Calu3 (cell line): ENCODE results near the gene BBS10. TPM values are rescaled to one million over a fixed set of nuclear protein-coding genes. Genes with fewer than 3 reads are reported as not detected.

Source experiments
- BruUV-seq: library from RNA; stranded (reverse); fragments of 400-500 nt; replicated peaks from 2 replicates; lab custom pipeline; 2021; lab: Mats Ljungman, UMichigan
- CTCF ChIA-PET: fragments of 300-600 bp; sonication (Branson Sonifier 250); formaldehyde crosslinking; loops from one replicate; lab custom pipeline; 2022; ENCODE audit warnings: antibody characterized with exemption; lab: Charles Lee
- DNase-seq: peaks from one replicate; pipeline ENCODE4 v3.0.0; 2022
- H3K27ac Mint-ChIP-seq: one replicate; pipeline ENCODE4 v1.8.0; 2022; ENCODE audit warnings: mixed read lengths; ENCODE audit not compliant: unreplicated experiment
- H3K27me3 Mint-ChIP-seq: one replicate; pipeline ENCODE4 v1.8.0; 2022; ENCODE audit warnings: mixed read lengths; ENCODE audit not compliant: unreplicated experiment
- H3K36me3 Mint-ChIP-seq: one replicate; pipeline ENCODE4 v1.8.0; 2022; ENCODE audit warnings: mild to moderate bottlenecking, moderate library complexity, mixed read lengths; ENCODE audit not compliant: insufficient read depth, unreplicated experiment
- H3K4me1 Mint-ChIP-seq: one replicate; pipeline ENCODE4 v1.8.0; 2022; ENCODE audit warnings: mild to moderate bottlenecking, low read depth, mixed read lengths; ENCODE audit not compliant: unreplicated experiment
- H3K4me3 Mint-ChIP-seq: one replicate; pipeline ENCODE4 v1.8.0; 2022; ENCODE audit warnings: mild to moderate bottlenecking, low read depth, moderate library complexity, mixed read lengths; ENCODE audit not compliant: unreplicated experiment
- H3K9me3 Mint-ChIP-seq: one replicate; pipeline ENCODE4 v1.8.0; 2022; ENCODE audit warnings: low read depth, mixed read lengths; ENCODE audit not compliant: unreplicated experiment
- intact Hi-C: fragments of 100-400 bp; cut with micrococcal nuclease; formaldehyde crosslinking; loops from one replicate; pipeline ENCODE4 v1.10.0; 2022; ENCODE audit not compliant: unreplicated experiment
- total RNA-seq: library from RNA; stranded (reverse); gene quantifications from 2 replicates; pipeline ENCODE4 v1.2.3, GENCODE V29; 2022
- TF ChIP-seq, protein P1 (sequence below): fragments of 200-600 bp; IDR thresholded peaks from one replicate; pipeline ENCODE4 v1.8.0; 2022; ENCODE audit warnings: antibody characterized with exemption; ENCODE audit not compliant: unreplicated experiment

BBS10 gene
- total RNA-seq, 1 experiment from 2014 or later, result 11.7 TPM

DNA sequence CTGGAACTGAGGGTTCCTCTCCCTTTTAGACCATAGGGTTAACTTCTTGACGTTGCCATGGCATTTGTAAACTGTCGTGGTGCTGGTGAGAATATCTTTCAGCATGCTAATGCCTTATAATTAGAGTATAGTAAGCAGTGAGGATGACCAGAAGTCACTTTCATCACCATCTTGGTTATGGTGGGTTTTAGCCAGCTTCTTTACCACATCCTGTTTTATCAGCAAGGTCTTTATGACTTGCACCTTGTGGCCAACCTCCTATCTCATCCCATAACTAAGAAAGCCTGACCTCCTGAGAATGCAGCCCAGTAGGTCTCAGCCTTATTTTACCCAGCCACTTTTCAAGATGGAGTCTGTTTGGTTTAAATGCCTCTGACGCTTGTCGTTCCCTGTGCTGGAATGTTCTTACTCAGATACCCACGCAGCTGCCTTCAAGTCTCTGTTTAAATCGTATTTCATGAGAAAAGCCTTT is 44.2 kb downstream of the BBS10 start:
- Mint-ChIP-seq H3K36me3 (no peaks in the 10 kb centered on the region), H3K4me1 (peaks cover 9% of the 10 kb centered on the region), H3K4me3 (no peak overlapping the region), H3K27me3 (no peaks in the 10 kb centered on the region), H3K27ac (no peak overlapping the region), H3K9me3 (peaks cover 4% of the 10 kb centered on the region)
- no peak for DNase-seq
- BruUV-seq, result no TSS peak
- CTCF ChIA-PET, result no interaction called here
- TF ChIP-seq, protein P1, sequence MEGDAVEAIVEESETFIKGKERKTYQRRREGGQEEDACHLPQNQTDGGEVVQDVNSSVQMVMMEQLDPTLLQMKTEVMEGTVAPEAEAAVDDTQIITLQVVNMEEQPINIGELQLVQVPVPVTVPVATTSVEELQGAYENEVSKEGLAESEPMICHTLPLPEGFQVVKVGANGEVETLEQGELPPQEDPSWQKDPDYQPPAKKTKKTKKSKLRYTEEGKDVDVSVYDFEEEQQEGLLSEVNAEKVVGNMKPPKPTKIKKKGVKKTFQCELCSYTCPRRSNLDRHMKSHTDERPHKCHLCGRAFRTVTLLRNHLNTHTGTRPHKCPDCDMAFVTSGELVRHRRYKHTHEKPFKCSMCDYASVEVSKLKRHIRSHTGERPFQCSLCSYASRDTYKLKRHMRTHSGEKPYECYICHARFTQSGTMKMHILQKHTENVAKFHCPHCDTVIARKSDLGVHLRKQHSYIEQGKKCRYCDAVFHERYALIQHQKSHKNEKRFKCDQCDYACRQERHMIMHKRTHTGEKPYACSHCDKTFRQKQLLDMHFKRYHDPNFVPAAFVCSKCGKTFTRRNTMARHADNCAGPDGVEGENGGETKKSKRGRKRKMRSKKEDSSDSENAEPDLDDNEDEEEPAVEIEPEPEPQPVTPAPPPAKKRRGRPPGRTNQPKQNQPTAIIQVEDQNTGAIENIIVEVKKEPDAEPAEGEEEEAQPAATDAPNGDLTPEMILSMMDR, result no peak
- intact Hi-C loops, result no loop called here

DNA sequence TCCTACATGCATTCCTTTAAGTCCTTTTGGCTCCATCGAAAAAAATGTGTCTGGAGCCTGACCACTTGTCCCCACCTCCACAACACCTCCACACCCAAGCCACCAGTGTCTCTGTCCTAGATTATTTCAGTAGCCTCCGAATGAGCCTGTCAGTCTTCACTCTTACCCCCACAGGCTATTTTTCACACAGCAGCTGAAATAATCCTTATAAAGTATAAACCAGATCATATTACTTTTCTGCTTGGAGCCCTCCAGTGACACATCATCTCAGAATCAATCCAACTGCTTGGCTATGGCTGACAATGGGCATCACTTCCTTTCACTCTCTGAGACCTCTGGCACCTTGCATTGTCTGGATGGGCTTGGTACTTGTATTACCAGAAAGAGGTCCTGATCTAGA is 44.9 kb downstream of the BBS10 start:
- intact Hi-C loops, result no loop called here
- Mint-ChIP-seq H3K27ac (no peak overlapping the region), H3K4me3 (no peak overlapping the region), H3K4me1 (peaks cover 9% of the 10 kb centered on the region), H3K9me3 (peaks cover 4% of the 10 kb centered on the region), H3K27me3 (no peaks in the 10 kb centered on the region), H3K36me3 (no peaks in the 10 kb centered on the region)
- TF ChIP-seq, protein P1, result no peak
- DNase-seq, result no peak
- CTCF ChIA-PET, result no interaction called here
- no TSS peak for BruUV-seq

DNA sequence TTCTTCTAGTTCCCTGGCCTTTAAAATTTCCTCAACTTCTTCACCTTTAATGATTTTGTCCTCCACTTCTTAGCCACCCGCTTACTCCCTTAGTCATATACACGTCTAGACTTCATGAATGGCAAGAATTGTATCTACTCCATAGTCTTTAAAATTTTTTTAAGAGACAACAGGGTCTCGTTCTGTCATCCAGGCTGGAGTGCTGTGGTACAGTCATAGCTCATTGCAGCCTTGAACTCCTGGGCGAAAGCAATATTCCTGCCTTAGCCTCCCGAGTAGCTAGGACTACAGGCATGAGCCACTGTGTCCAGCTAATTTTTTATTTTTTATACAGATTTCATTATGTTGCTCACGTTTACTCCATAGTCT is 47.9 kb downstream of the BBS10 start:
- no peak overlapping the region for H3K4me3 Mint-ChIP-seq
- TF ChIP-seq, protein P1, result no peak
- DNase-seq, result no peak
- peaks cover 4% of the 10 kb centered on the region for H3K9me3 Mint-ChIP-seq
- H3K36me3 Mint-ChIP-seq, result no peaks in the 10 kb centered on the region
- H3K27me3 Mint-ChIP-seq, result no peaks in the 10 kb centered on the region
- H3K4me1 Mint-ChIP-seq, result peaks cover 9% of the 10 kb centered on the region
- BruUV-seq, result no TSS peak
- H3K27ac Mint-ChIP-seq, result no peak overlapping the region
- CTCF ChIA-PET, result no interaction called here
- intact Hi-C loops, result no loop called here

DNA sequence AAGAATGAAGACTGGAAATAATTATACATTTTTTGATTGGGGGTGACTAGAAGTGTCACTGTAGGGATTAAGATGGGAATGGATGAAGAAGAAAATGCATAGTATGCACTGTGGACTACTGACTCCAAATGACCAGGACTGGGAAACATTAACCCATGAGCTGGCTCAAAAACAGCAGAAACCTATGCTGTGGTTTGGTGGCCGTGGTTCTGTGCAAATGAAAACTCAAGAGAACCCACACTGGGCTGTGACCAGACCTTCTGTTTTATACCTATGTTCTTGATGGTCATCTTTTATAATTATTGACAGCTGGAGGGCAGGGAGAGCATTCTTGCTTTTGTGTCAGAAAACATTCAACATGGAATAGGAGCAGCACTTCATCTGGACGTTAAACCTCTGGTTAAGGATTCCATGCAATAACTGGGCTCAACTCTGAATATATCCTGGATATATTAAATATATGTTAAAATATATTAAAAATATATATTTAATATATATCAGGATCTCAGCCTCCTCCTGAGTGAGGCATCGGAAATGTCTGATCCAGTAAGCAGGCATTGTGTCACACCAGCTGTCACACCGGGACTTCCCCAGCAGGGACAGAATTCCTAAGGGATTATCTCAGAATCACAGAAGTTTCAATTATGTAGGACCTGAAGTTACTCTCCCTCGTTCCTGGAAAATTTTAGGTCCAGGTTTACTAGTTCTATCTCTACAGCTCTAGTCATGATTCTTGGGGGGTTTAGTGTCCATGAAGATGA is 48.5 kb downstream of the BBS10 start:
- DNase-seq, result no peak
- Mint-ChIP-seq H3K27ac (no peak overlapping the region), H3K4me3 (no peak overlapping the region), H3K4me1 (peaks cover 9% of the 10 kb centered on the region), H3K27me3 (no peaks in the 10 kb centered on the region), H3K36me3 (no peaks in the 10 kb centered on the region), H3K9me3 (peaks cover 4% of the 10 kb centered on the region)
- CTCF ChIA-PET, result no interaction called here
- no TSS peak for BruUV-seq
- intact Hi-C loops, result no loop called here
- TF ChIP-seq, protein P1, result no peak

Other genes with a start within 250 kb of the BBS10 start
- gene OSBPL8, start 211.4 kb upstream of the BBS10 start, total RNA-seq, result 62.0 and 64.9 TPM in 2 replicates